Thoracic aorta (tissue), 2 donors: ENCODE results near the gene GDF9. TPM values are rescaled to one million over a fixed set of nuclear protein-coding genes. Genes with fewer than 3 reads are reported as not detected.

Source experiments
- ATAC-seq: fragments of 150-250 bp; one replicate; pipeline ENCODE4 v1.8.0; 2017; ENCODE audit warnings: low read depth; ENCODE audit not compliant: insufficient number of reproducible peaks, low FRiP score
- DNase-seq: peaks from one replicate; pipeline ENCODE4 v3.0.0-alpha.2; 2020; ENCODE audit warnings: low spot score
- H3K27ac ChIP-seq, 2 donors: fragments of 200-600 bp; sonication (generic); 1 replicate in 1 of 2; 2 replicates in 1 of 2; pipeline ENCODE4 v1.5.1; 2016; ENCODE audit warnings: mild to moderate bottlenecking in 2 of 2, moderate library complexity in 2 of 2
- H3K27me3 ChIP-seq: fragments of 200-600 bp; sonication (generic); replicated peaks from 2 replicates; pipeline ENCODE4 v1.6.0; 2016; ENCODE audit warnings: mild to moderate bottlenecking; ENCODE audit not compliant: insufficient read depth
- H3K36me3 ChIP-seq: fragments of 200-600 bp; sonication (generic); one replicate; pipeline ENCODE4 v1.5.1; 2016
- H3K4me1 ChIP-seq, 2 donors: fragments of 200-600 bp; sonication (generic); 1 replicate in 1 of 2; 2 replicates in 1 of 2; pipeline versions ENCODE4 v1.5.1 to v1.6.0; 2016; ENCODE audit warnings: low read depth in 2 of 2, mild to moderate bottlenecking in 1 of 2; ENCODE audit not compliant: control insufficient read depth in 1 of 2
- H3K4me3 ChIP-seq: fragments of 200-600 bp; sonication (generic); 2 replicates; pipeline ENCODE4 v1.5.1; 2016; ENCODE audit warnings: mild to moderate bottlenecking
- H3K9me3 ChIP-seq: fragments of 200-600 bp; sonication (generic); 2 replicates; pipeline ENCODE4 v1.5.1; 2016
- total RNA-seq, 2 donors: library from RNA; depleted of rRNA; stranded (reverse); fragments of >200 nt; gene quantifications; one replicate each; pipeline versions ENCODE4 v1.1.0 to v1.2.3, GENCODE V29; 2016
- TF ChIP-seq, protein P1 (sequence below): fragments of 200-600 bp; sonication (generic); IDR thresholded peaks from one replicate; pipeline ENCODE4 v1.5.1; 2019; ENCODE audit warnings: antibody characterized with exemption

The GDF9 gene
- total RNA-seq, 2 donors from 2014 or later: not detected

DNA sequence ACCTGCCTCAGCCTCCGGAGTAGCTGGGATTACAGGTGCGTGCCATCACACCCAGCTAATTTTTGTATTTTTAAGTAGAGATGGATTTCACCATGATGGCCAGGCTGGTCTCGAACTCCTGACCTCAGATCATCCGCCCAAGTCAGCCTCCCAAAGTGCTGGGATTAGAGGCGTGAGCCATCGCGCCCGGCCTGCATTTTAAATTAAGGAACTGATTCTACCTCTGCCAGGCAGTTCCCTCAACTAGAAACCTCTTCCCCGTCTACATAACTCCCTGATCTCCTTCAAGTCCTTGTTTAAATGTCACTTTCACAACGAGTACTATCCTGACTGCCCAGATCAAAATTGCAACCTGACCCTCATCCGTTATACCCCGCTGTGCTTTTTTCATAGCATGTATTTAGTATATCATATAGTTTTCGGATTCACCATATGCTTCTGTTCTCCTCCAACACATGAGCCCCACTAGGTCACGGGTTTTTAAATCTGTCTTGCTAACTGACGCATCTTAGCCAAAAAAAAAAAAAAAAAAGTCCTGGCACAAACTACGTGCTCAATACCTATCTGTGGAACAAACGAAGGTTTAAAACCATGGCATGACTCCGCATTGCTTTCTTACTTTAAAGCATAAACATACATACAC, 54.0 kb downstream of the GDF9 start:
- Histone ChIP-seq H3K9me3 (no peaks in the 10 kb centered on the region), H3K36me3 (no peaks in the 10 kb centered on the region), H3K27me3 (peaks cover 3% of the 10 kb centered on the region), H3K27ac (no peak overlapping the region), H3K4me1 (peaks cover 4% of the 10 kb centered on the region in 2 donors), H3K4me3 (no peak overlapping the region)
- DNase-seq: no peak
- ATAC-seq: no peak
- TF ChIP-seq, protein P1, sequence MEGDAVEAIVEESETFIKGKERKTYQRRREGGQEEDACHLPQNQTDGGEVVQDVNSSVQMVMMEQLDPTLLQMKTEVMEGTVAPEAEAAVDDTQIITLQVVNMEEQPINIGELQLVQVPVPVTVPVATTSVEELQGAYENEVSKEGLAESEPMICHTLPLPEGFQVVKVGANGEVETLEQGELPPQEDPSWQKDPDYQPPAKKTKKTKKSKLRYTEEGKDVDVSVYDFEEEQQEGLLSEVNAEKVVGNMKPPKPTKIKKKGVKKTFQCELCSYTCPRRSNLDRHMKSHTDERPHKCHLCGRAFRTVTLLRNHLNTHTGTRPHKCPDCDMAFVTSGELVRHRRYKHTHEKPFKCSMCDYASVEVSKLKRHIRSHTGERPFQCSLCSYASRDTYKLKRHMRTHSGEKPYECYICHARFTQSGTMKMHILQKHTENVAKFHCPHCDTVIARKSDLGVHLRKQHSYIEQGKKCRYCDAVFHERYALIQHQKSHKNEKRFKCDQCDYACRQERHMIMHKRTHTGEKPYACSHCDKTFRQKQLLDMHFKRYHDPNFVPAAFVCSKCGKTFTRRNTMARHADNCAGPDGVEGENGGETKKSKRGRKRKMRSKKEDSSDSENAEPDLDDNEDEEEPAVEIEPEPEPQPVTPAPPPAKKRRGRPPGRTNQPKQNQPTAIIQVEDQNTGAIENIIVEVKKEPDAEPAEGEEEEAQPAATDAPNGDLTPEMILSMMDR: no peak

Other genes with a start within 250 kb of the GDF9 start
- 1 to 10 TPM in 1 of 2 donors, not detected in 1; 2.8 TPM for gene IL13, start 208.3 kb downstream of the GDF9 start, total RNA-seq
- gene IL4, start 192.5 kb downstream of the GDF9 start, total RNA-seq: not detected
- 1 to 10 TPM; 3.7 to 5.9 TPM for gene KIF3A, start 128.9 kb downstream of the GDF9 start, total RNA-seq
- gene CCNI2, start 119.0 kb downstream of the GDF9 start, total RNA-seq: not detected
- gene SEPTIN8, start 89.2 kb downstream of the GDF9 start, total RNA-seq: 100 to 1,000 TPM in 1 of 2 donors, 10 to 100 TPM in 1; 85.7 to 111 TPM
- under 1 TPM; 0.63 to 0.68 TPM for gene SOWAHA, start 53.2 kb downstream of the GDF9 start, total RNA-seq
- gene SHROOM1, start 35.8 kb downstream of the GDF9 start, total RNA-seq: 10 to 100 TPM; 13.1 to 15.4 TPM
- gene UQCRQ, start 173 bp upstream of the GDF9 start, total RNA-seq: 10 to 100 TPM; 49.5 to 59.3 TPM
- gene LEAP2, start 7.2 kb upstream of the GDF9 start, total RNA-seq: under 1 TPM in 1 of 2 donors, not detected in 1; 0.49 TPM
- gene AFF4, start 97.2 kb upstream of the GDF9 start, total RNA-seq: 100 to 1,000 TPM in 1 of 2 donors, 10 to 100 TPM in 1; 95.2 to 142 TPM
- gene ZCCHC10, start 160.1 kb upstream of the GDF9 start, total RNA-seq: 10 to 100 TPM; 16.8 to 40.0 TPM
- 10 to 100 TPM; 55.3 to 59.0 TPM for gene HSPA4, start 185.5 kb upstream of the GDF9 start, total RNA-seq